ENCODE results near the gene LNX1. TPM values are rescaled to one million over a fixed set of nuclear protein-coding genes. Genes with fewer than 3 reads are reported as not detected.
A peak's percentile ranks its signal among the peaks of the same experiment; 100 is the strongest.

The LNX1 gene
- total and polyA plus RNA-seq, 9 of the 15 experiments (the other 6 are each of a cell fraction or from before 2014, with no cell fraction given), result 0.40 to 3.6 (median 2.2) TPM

DNA sequence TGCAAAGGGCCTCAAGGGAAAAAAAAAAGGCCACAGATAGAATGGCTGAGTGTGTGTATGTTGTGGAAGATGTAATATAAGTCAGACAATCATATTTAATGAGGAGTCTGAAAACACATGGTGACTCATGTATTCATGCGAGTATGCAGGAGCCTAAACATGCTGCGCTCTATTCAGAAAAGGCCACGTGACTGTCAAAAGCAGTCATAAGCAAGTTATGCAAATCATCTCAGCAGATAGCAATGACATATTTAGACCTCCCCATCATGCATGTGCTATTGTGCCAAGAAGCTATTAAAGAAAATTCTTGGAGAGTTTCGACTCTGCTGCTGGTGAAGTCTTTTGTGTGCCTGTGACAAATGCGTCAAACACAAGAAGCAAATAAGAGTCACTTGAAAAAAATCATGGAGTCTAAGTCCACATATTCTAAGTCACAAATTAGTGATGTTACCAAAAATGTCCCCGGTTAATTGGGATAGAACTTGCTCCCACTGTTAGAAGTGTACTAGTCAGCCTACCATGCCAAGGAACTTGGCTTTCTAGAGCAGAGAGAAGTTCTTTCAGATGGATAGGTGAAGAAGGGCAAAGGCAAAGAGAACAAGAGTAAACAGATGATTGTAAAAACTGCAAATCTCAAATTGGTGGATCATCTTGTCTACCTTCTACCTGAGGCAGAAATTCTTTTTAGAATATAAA, 5.0 kb downstream of the LNX1 start (continued):
- TF ChIP-seq ATF6 (CRISPR knock-in tag; IDR thresholded peaks at IDR 0.05) (no peak), FOSL1 (tag; conservative IDR thresholded peaks at IDR 0.05) (peak; percentile 79), USF2 (CRISPR knock-in tag; IDR thresholded peaks at IDR 0.05) (peak; percentile 79), USF1 (CRISPR knock-in tag; IDR thresholded peaks at IDR 0.05) (peak; percentile 79)
- TF ChIP-seq, protein P1, sequence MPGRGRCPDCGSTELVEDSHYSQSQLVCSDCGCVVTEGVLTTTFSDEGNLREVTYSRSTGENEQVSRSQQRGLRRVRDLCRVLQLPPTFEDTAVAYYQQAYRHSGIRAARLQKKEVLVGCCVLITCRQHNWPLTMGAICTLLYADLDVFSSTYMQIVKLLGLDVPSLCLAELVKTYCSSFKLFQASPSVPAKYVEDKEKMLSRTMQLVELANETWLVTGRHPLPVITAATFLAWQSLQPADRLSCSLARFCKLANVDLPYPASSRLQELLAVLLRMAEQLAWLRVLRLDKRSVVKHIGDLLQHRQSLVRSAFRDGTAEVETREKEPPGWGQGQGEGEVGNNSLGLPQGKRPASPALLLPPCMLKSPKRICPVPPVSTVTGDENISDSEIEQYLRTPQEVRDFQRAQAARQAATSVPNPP (IDR thresholded peaks at IDR 0.05; ENCODE audit: borderline replicate concordance, insufficient read depth, insufficient read length), result no peak
- TF ChIP-seq, protein P2, sequence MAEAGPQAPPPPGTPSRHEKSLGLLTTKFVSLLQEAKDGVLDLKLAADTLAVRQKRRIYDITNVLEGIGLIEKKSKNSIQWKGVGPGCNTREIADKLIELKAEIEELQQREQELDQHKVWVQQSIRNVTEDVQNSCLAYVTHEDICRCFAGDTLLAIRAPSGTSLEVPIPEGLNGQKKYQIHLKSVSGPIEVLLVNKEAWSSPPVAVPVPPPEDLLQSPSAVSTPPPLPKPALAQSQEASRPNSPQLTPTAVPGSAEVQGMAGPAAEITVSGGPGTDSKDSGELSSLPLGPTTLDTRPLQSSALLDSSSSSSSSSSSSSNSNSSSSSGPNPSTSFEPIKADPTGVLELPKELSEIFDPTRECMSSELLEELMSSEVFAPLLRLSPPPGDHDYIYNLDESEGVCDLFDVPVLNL (CRISPR knock-in tag; IDR thresholded peaks at IDR 0.05; ENCODE audit: low read depth), result no peak
